ENCODE measurements around the gene LMO4.

DNA sequence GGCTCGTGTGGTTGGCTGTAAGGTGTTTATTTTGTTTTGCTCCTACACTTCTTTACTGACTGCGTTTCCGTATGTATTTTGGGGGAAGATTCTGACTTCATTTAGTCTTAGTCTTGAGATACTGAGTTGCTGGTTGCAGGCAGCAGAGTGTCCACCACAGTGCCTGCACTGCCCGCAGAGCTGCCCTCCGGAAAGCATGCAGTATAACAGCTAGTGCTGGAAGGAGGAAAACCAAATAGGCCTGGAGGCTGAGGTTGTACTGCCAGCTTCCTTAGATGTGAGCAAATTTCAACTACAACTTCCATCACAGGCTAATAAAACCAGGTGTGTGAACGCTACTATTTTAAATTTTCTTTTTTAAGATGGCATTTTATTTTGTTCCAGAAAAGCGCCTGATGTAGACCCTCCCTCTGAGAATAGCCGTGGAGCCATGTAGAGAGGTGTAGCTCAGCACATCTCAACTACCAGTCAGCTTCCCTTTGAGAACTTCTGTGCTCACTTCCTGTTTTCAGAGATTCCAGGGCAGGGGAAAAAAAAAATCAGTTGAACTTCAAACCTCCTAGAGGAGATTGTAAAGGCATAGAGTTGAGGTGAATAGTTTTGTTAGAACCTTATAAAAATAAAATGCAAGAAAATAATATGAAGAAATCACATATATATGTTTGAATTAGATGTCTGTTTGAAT is 17.6 kb downstream of the LMO4 start:
- TF ChIP-seq, protein P1, sequence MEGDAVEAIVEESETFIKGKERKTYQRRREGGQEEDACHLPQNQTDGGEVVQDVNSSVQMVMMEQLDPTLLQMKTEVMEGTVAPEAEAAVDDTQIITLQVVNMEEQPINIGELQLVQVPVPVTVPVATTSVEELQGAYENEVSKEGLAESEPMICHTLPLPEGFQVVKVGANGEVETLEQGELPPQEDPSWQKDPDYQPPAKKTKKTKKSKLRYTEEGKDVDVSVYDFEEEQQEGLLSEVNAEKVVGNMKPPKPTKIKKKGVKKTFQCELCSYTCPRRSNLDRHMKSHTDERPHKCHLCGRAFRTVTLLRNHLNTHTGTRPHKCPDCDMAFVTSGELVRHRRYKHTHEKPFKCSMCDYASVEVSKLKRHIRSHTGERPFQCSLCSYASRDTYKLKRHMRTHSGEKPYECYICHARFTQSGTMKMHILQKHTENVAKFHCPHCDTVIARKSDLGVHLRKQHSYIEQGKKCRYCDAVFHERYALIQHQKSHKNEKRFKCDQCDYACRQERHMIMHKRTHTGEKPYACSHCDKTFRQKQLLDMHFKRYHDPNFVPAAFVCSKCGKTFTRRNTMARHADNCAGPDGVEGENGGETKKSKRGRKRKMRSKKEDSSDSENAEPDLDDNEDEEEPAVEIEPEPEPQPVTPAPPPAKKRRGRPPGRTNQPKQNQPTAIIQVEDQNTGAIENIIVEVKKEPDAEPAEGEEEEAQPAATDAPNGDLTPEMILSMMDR (IDR thresholded peaks at IDR 0.05; ENCODE audit: low read length): no peak
- TF ChIP-seq EZH2 (optimal IDR thresholded peaks at IDR 0.05; ENCODE audit: low read depth, low read length) (no peak), EZH2phosphoT487 (IDR thresholded peaks at IDR 0.05; ENCODE audit: low read length) (no peak)

All from MM.1S (cell line).